ENCODE measurements around the gene GRIN1.
A peak's percentile ranks its signal among the peaks of the same experiment; 100 is the strongest.

The GRIN1 gene

GRCh38 chr9:137164370-137165249 is 25.7 kb downstream of the GRIN1 start:
- no peak for DNase-seq (ENCODE audit: low spot score)

GRCh38 chr9:137165250-137165836 is 26.4 kb downstream of the GRIN1 start:
- no peak for DNase-seq (ENCODE audit: low spot score)

GRCh38 chr9:137166380-137167229 is 27.7 kb downstream of the GRIN1 start:
- DNase-seq (ENCODE audit: low spot score): no peak

GRCh38 chr9:137167277-137167746 is 28.4 kb downstream of the GRIN1 start:
- no peak for DNase-seq (ENCODE audit: low spot score)

GRCh38 chr9:137167747-137168572 is 29.0 kb downstream of the GRIN1 start:
- no peak for DNase-seq (ENCODE audit: low spot score)

GRCh38 chr9:137168573-137168903 is 29.6 kb downstream of the GRIN1 start:
- DNase-seq (ENCODE audit: low spot score): no peak

- DNase-seq (ENCODE audit: low spot score): no peak
These were observed 30.2 kb downstream of the GRIN1 start for GRCh38 chr9:137168904-137169856.

- no peak for DNase-seq (ENCODE audit: low spot score)
These were observed 31.0 kb downstream of the GRIN1 start, which contains the start of gene LRRC26 for GRCh38 chr9:137169896-137170358. Gene LRRC26, minus strand, starts transcription at chr9:137170051. Its CDS starts 108 bp downstream, at chr9:137169943.

- DNase-seq (ENCODE audit: low spot score): no peak
These were observed 31.7 kb downstream of the GRIN1 start for GRCh38 chr9:137170486-137171148.

GRCh38 chr9:137171149-137171900 is 32.4 kb downstream of the GRIN1 start:
- no peak for DNase-seq (ENCODE audit: low spot score)

GRCh38 chr9:137172901-137173795 is 34.2 kb downstream of the GRIN1 start:
- no peak for DNase-seq (ENCODE audit: low spot score)

GRCh38 chr9:137173796-137174664 is 35.1 kb downstream of the GRIN1 start:
- DNase-seq (ENCODE audit: low spot score): no peak

GRCh38 chr9:137174722-137175293 is 35.9 kb downstream of the GRIN1 start:
- DNase-seq (ENCODE audit: low spot score): no peak

GRCh38 chr9:137175345-137175961 is 36.5 kb downstream of the GRIN1 start:
- no peak for DNase-seq (ENCODE audit: low spot score)

GRCh38 chr9:137176302-137177182 is 37.6 kb downstream of the GRIN1 start:
- peak; percentile 51 for DNase-seq (ENCODE audit: low spot score)

All from COLO829 (cell line).